Spinal cord (tissue), 10 donors: ENCODE results near the gene MRLN. TPM values are rescaled to one million over a fixed set of nuclear protein-coding genes. Genes with fewer than 3 reads are reported as not detected.
"Not testable (repeated sequence)": the region's sequence is repeated elsewhere in the genome, so short reads cannot be mapped to it uniquely, and the experiment has no call there.

Experiments used
- DNase-seq, 6 donors: peaks; one replicate each; pipeline versions ENCODE4 v3.0.0 to v3.0.0-alpha.2; 2013 to 2015; ENCODE audit warnings: low spot score in 6 of 6, low read depth in 4 of 6
- H3K27ac ChIP-seq: one replicate; pipeline ENCODE4 v1.5.1; 2013; ENCODE audit warnings: low read depth, low read length, control low read depth
- H3K27me3 ChIP-seq: one replicate; pipeline ENCODE4 v1.6.1; 2013; ENCODE audit warnings: low read length; ENCODE audit not compliant: control insufficient read depth, insufficient read depth
- H3K36me3 ChIP-seq: one replicate; pipeline ENCODE4 v1.6.1; 2013; ENCODE audit warnings: low read length; ENCODE audit not compliant: control insufficient read depth, insufficient read depth
- H3K4me1 ChIP-seq: one replicate; pipeline ENCODE4 v1.6.1; 2013; ENCODE audit warnings: low read length; ENCODE audit not compliant: control insufficient read depth, insufficient read depth
- H3K4me3 ChIP-seq: one replicate; pipeline ENCODE4 v1.5.1; 2013; ENCODE audit warnings: low read depth, low read length, control low read depth
- H3K9me3 ChIP-seq: one replicate; pipeline ENCODE4 v1.6.1; 2013; ENCODE audit warnings: low read length; ENCODE audit not compliant: control insufficient read depth, insufficient read depth
- WGBS: methylation state at CpG from one replicate; pipeline ENCODE4 v1.1.5; 2013; ENCODE audit warnings: missing lambda C conversion rate; ENCODE audit not compliant: insufficient coverage; 5-methylcytosine and 5-hydroxymethylcytosine counted together
- long read RNA-seq, 4 donors: transcript quantifications; one replicate each; lab custom pipeline, GENCODE V29; 2026
- polyA plus RNA-seq, 2 donors: library from polyadenylated mRNA; unstranded; fragments of 120-200 nt; gene quantifications; one replicate each; pipeline ENCODE4 v1.2.1, GENCODE V29; 2013; ENCODE audit not compliant: insufficient read length in 2 of 2
- total RNA-seq, 2 donors: library from RNA; depleted of rRNA in 1 of 2; stranded (reverse); fragments of 120-200 nt in 1 of 2; fragments of >200 nt in 1 of 2; gene quantifications; one replicate each; pipeline versions ENCODE4 v1.2.3 to v1.2.4, GENCODE V29; 2013 to 2014
- donor health status: healthy.

MRLN gene
- total RNA-seq, result 10 to 100 TPM in 1 of 2 donors, 1 to 10 TPM in 1; 1.6 to 25.0 TPM
- polyA plus RNA-seq, result 1 to 10 TPM in 1 of 2 donors, not detected in 1; 2.8 TPM
- long read RNA-seq, donor 1, partial matches to known transcripts, result 0 of 4 reads
- long read RNA-seq, donor 1, other reads (novel, unspliced or antisense), result 0 of 4 reads
- long read RNA-seq, donor 2, result 0 reads
- long read RNA-seq, donor 3, partial matches to known transcripts, result 0 of 1 reads
- long read RNA-seq, donor 3, other reads (novel, unspliced or antisense), result 0 of 1 reads
- long read RNA-seq, donor 4, partial matches to known transcripts, result 0 of 4 reads
- long read RNA-seq, donor 4, other reads (novel, unspliced or antisense), result 0 of 4 reads

DNA sequence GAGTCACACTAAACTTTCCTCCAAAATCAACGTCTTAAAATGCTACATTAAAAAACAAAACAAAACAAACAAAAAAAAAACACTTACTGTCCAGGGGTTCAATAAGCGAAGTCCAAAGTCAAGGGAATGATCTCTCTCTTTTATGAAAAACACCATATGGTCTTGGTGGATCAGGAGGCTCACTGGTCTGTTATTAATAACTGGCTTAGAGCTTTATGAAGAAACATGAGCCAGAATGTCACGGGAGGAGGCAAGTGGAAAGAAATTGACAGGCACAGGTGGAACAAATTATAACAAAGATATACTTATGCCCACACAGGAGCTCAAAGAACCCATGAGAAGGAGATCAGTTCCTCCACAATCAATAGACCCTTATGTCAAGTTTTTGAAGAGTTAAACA lies at the start of gene MRLN:
Gene MRLN (minus strand): TSS at position 189 of the 400 bp plus-strand sequence.
- Histone ChIP-seq H3K27me3 (no peaks in the 10 kb centered on the region), H3K36me3 (no peaks in the 10 kb centered on the region), H3K9me3 (no peaks in the 10 kb centered on the region), H3K4me3 (no peak within 1 kb of the TSS), H3K4me1 (no peaks in the 10 kb centered on the region), H3K27ac (no peak within 1 kb of the TSS)
- no CpG with 5 or more reads among the region's 3 CpGs for WGBS
- no peak for DNase-seq

- H3K36me3 ChIP-seq, result peaks cover 9% of the 10 kb centered on the region
- H3K27me3 ChIP-seq, result no peaks in the 10 kb centered on the region
- H3K4me3 ChIP-seq, result no peak overlapping the region
- H3K9me3 ChIP-seq, result no peaks in the 10 kb centered on the region
- WGBS, result 83% methylated on average over 2 of the region's 2 CpGs
- H3K4me1 ChIP-seq, result peaks cover 3% of the 10 kb centered on the region
- H3K27ac ChIP-seq, result no peak overlapping the region
- DNase-seq, result no peak
These were observed 47.9 kb upstream of the MRLN start for GRCh38 chr10:59801171-59801570.

GRCh38 chr10:59799421-59799820 lies 46.2 kb upstream of the MRLN start:
- no peak for DNase-seq

DNA sequence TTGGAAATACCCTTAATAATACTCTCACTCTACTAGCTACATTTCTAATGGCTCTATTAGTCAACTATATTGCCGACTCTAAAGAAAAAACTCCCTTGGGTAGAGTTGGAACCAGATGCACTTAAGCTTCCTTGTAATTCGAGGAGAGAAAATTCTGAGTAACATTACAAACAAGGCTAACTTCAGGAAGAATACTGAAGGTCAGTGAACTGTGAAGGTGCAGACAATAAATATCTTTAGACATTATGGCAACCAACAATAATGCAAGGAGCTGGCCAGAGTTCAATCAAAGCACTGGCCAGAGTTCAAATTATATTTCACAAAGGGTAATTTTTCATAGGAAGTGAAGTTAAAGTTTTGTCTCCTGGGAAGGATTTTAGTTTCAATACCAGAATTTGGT lies 40.7 kb upstream of the MRLN start:
- no peaks in the 10 kb centered on the region for H3K27me3 ChIP-seq
- H3K9me3 ChIP-seq, result no peaks in the 10 kb centered on the region
- H3K4me3 ChIP-seq, result no peak overlapping the region
- H3K4me1 ChIP-seq, result no peaks in the 10 kb centered on the region
- no CpG with 5 or more reads among the region's 2 CpGs for WGBS
- DNase-seq, result peak in 1 of 6 donors; percentile 42
- no peak overlapping the region for H3K27ac ChIP-seq
- H3K36me3 ChIP-seq, result peaks cover 10% of the 10 kb centered on the region

More at GRCh38 chr10:59799421-59799820, 46.2 kb upstream of the MRLN start:
- Histone ChIP-seq H3K36me3 (peaks cover 7% of the 10 kb centered on the region), H3K27ac (no peak overlapping the region), H3K4me1 (peaks cover 3% of the 10 kb centered on the region), H3K27me3 (no peaks in the 10 kb centered on the region), H3K9me3 (no peaks in the 10 kb centered on the region), H3K4me3 (no peak overlapping the region)
- WGBS, result 88% methylated on average over 1 of the region's 1 CpG

GRCh38 chr10:59792812-59793211 lies 39.6 kb upstream of the MRLN start:
- DNase-seq, result no peak
- Histone ChIP-seq H3K4me3 (no peak overlapping the region), H3K27me3 (no peaks in the 10 kb centered on the region), H3K4me1 (no peaks in the 10 kb centered on the region), H3K27ac (no peak overlapping the region), H3K9me3 (no peaks in the 10 kb centered on the region), H3K36me3 (peaks cover 10% of the 10 kb centered on the region)
- 87% methylated on average over 12 of the region's 13 CpGs for WGBS

DNA sequence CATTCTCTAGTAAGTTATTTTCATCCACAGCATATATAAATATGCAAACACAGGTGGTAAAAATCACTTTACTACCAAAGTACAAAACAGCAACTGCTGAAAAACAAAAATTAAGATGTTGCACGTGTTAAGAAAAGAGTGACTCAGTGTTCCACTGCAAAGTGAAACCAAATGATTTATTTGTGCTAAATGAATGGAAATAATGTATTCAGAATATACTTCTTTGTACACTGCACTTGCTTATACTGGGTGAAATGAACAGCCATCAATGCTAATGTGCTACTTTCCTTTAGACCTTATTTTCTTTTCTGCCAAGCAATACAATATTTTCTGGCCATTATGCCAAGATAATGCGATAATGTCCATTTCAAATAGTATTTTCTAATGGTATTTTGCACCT lies 38.3 kb upstream of the MRLN start:
- Histone ChIP-seq H3K4me1 (no peaks in the 10 kb centered on the region), H3K4me3 (no peak overlapping the region), H3K27me3 (no peaks in the 10 kb centered on the region), H3K27ac (no peak overlapping the region), H3K36me3 (peaks cover 10% of the 10 kb centered on the region), H3K9me3 (no peaks in the 10 kb centered on the region)
- no CpG with 5 or more reads among the region's 2 CpGs for WGBS
- DNase-seq, result no peak

GRCh38 chr10:59790080-59790479 lies 36.8 kb upstream of the MRLN start:
- H3K4me3 ChIP-seq, H3K27ac ChIP-seq, DNase-seq, H3K9me3 ChIP-seq, H3K4me1 ChIP-seq, H3K27me3 ChIP-seq, H3K36me3 ChIP-seq: not testable (repeated sequence)
- WGBS, result 0% methylated on average over 1 of the region's 2 CpGs

DNA sequence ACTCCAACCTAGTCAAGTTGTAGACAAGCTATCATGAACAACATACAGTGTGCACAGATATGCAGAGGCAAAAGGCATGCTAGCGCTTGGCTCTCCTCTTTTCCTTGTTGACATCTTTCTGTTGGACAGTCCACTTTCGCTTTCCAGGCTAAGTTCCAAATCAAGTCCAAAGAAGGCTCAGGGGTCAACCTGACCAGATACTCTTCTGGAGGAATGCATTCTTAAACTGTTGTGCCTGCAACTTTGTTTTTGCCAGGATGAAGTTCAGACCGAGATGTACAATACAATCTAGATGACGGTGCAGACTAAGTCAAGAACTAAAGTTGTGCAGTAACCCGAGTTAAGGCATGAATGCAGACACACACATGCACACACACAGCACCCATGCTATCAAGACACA lies 35.7 kb upstream of the MRLN start:
- H3K27me3 ChIP-seq, H3K4me1 ChIP-seq, H3K4me3 ChIP-seq, DNase-seq, H3K27ac ChIP-seq, H3K36me3 ChIP-seq, H3K9me3 ChIP-seq: not testable (repeated sequence)
- 95% methylated on average over 5 of the region's 5 CpGs for WGBS

DNA sequence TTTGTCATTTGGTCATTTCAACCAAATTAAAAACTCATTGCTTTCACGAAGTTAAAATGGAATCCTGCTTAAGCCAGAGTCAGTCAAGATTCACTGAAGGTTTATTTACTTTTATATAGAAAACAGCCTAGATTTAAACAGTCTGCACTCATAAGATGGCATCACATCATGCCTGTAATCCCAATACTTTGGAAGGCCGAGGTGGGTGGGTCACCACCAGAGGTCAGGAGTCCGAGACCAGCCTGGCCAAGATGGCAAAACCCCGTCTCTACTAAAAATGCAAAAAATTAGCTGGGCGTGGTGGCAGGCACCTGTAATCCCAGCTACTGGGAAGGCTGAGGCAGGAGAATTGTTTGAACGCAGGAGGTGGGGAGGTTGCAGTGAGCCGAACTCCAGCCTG lies 33.8 kb upstream of the MRLN start:
- not testable (repeated sequence) for H3K36me3 ChIP-seq, DNase-seq, H3K9me3 ChIP-seq, H3K27ac ChIP-seq, H3K4me1 ChIP-seq, H3K27me3 ChIP-seq, H3K4me3 ChIP-seq
- 88% methylated on average over 3 of the region's 7 CpGs for WGBS

DNA sequence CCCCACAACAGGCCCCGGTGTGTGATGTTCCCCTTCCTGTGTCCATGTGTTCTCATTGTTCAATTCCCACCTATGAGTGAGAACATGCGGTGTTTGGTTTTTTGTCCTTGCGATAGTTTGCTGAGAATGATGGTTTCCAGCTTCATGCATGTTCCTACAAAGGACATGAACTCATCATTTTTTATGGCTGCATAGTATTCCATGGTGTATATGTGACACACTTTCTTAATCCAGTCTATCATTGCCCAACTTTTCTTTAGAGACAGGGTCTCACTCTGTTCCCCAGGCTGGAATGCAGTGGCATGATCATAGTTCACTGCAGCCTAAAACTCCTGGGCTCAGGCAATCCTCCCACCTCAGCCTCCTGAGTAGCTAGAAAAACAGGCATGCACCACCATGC lies 32.2 kb upstream of the MRLN start:
- not testable (repeated sequence) for H3K27me3 ChIP-seq, H3K4me3 ChIP-seq, H3K9me3 ChIP-seq, H3K36me3 ChIP-seq, DNase-seq, H3K4me1 ChIP-seq, H3K27ac ChIP-seq
- WGBS, result no CpG with 5 or more reads among the region's 3 CpGs
